Activated CD4-positive, alpha-beta T cell treated with anti-CD3 and anti-CD28 coated beads for 1 hour (primary cell): Measurements from ENCODE around the gene LURAP1L.

Experiments
- DNase-seq: peaks from one replicate; pipeline ENCODE4 v3.0.0-alpha.2; 2020

Gene LURAP1L

GRCh38 chr9:12813960-12814876 lies 39.4 kb downstream of the LURAP1L start:
- DNase-seq = no peak

GRCh38 chr9:12814877-12815237 lies 40.0 kb downstream of the LURAP1L start:
- DNase-seq = no peak

GRCh38 chr9:12815888-12816287 lies 41.1 kb downstream of the LURAP1L start:
- DNase-seq = no peak

- no peak for DNase-seq
Measured at GRCh38 chr9:12816656-12817101, 41.9 kb downstream of the LURAP1L start.

- DNase-seq = no peak
Measured at GRCh38 chr9:12817702-12818101, 42.9 kb downstream of the LURAP1L start.

GRCh38 chr9:12818431-12819000 lies 43.7 kb downstream of the LURAP1L start:
- no peak for DNase-seq

GRCh38 chr9:12819436-12820185 lies 44.8 kb downstream of the LURAP1L start:
- DNase-seq = no peak

GRCh38 chr9:12822111-12822510 lies 47.3 kb downstream of the LURAP1L start:
- no peak for DNase-seq

- DNase-seq = no peak
Measured at GRCh38 chr9:12826924-12827565, 52.2 kb downstream of the LURAP1L start.

GRCh38 chr9:12833701-12834100 lies 58.9 kb downstream of the LURAP1L start:
- no peak for DNase-seq

GRCh38 chr9:12838546-12838945 lies 63.7 kb downstream of the LURAP1L start:
- no peak for DNase-seq

GRCh38 chr9:12843735-12844134 lies 68.9 kb downstream of the LURAP1L start:
- no peak for DNase-seq

- DNase-seq = no peak
Measured at GRCh38 chr9:12846035-12846434, 71.2 kb downstream of the LURAP1L start.

GRCh38 chr9:12847561-12847960 lies 72.7 kb downstream of the LURAP1L start:
- no peak for DNase-seq

GRCh38 chr9:12849486-12850003 lies 74.7 kb downstream of the LURAP1L start:
- DNase-seq = no peak

- DNase-seq = no peak
Measured at GRCh38 chr9:12851341-12852090, 76.7 kb downstream of the LURAP1L start.

GRCh38 chr9:12853051-12853450 lies 78.2 kb downstream of the LURAP1L start:
- no peak for DNase-seq

GRCh38 chr9:12854221-12854620 lies 79.4 kb downstream of the LURAP1L start:
- DNase-seq = no peak

GRCh38 chr9:12855066-12855465 lies 80.2 kb downstream of the LURAP1L start:
- DNase-seq = no peak

GRCh38 chr9:12856603-12857002 lies 81.8 kb downstream of the LURAP1L start:
- DNase-seq = no peak

- no peak for DNase-seq
Measured at GRCh38 chr9:12859704-12860251, 85.0 kb downstream of the LURAP1L start.

- DNase-seq = no peak
Measured at GRCh38 chr9:12860998-12861397, 86.2 kb downstream of the LURAP1L start.
